GM19467 (cell line): ENCODE results near the gene RHOT1.
"Not testable (repeated sequence)": the region's sequence is repeated elsewhere in the genome, so short reads cannot be mapped to it uniquely, and the experiment has no call there.

Experiments used
- ATAC-seq: cut with Tn5 transposase; IDR thresholded peaks from one replicate; pipeline ENCODE4 v1.9.1; 2021; ENCODE audit warnings: mild to moderate bottlenecking, moderate library complexity; ENCODE audit not compliant: unreplicated experiment

RHOT1 gene

GRCh38 chr17:32158870-32159585 lies 16.7 kb downstream of the RHOT1 start:
- ATAC-seq: no peak

GRCh38 chr17:32159586-32160438 lies 17.5 kb downstream of the RHOT1 start:
- no peak for ATAC-seq

- ATAC-seq: no peak
These were observed 18.2 kb downstream of the RHOT1 start for GRCh38 chr17:32160526-32160925.

DNA sequence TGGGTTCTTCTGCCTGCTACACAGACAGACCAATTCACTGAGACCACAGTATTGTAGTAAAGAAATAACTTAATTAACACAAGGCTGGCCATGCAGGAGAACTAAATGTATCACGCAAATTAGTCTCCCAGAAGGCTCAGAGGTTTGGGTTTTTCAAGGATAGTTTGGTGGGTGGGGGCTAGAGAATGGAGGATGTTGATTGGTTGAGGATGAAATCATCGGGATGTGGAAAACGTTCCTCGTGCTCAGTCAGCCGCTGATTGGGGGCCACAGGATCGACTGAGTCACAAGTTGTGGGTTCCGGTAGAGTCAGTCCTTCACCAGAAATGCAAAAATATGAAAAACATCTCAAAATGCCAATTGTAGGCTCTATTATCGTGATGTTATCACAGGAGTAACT lies 18.7 kb downstream of the RHOT1 start:
- no peak for ATAC-seq

DNA sequence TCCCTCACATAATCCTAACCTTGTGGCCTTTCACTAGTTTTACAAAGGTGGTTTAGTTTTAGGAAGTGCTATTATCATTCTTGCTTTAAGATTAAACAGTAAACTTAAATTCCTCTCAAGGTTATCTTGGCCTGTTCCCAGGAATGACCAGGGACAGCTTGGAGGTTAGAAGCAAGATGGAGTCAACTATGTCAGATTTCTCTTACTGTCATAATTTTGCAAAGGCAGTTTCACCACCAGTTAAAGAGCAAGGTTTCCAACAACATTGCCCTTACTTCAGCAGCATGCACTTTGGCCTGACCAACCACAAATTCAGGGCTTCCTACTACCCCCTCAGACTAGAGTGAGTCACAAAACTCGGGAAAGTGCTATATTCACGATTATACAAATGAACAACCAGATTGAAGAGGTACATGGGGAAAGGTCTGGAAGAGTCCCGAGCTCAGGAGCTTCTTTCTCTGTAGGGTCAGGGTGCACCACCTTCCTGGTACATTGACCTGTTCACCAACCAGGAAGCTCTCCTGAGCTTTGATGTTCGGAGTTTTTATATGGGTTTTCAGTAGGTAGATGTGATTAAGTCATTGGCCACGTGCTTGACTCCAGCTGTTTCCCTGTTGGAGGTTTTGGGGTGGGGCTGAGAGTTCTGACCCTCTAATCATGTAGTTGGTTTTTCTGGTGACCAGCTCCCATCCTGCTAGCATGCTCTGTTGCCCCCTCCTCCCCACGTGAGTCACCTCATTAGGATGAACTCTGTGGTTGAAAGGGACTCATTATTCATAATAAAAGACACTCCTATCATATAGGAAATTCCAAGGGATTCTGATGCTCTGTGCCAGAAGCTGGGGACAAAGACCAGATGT lies 19.4 kb downstream of the RHOT1 start:
- ATAC-seq: no peak

DNA sequence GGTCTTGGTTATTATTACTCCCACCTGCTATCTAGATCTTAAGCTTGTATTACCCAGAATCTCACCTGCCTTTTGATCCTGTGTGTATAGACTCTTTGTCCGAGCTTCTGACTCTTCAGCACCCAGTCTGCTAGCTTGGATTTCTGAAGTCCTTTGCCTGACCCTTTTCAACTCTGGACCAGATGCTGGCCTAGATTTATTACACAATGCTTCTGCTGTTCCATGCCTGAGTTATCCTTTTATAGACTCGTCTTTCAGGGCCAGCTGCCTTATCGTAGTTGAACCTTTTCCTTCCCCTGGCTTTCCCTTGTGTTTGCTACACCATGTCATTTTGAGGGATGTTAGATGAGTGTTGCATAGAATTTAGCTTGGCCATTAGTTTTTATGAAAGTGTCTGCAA lies 32.6 kb downstream of the RHOT1 start:
- ATAC-seq: no peak

- not testable (repeated sequence) for ATAC-seq
These were observed 36.4 kb downstream of the RHOT1 start for GRCh38 chr17:32178679-32179078.

DNA sequence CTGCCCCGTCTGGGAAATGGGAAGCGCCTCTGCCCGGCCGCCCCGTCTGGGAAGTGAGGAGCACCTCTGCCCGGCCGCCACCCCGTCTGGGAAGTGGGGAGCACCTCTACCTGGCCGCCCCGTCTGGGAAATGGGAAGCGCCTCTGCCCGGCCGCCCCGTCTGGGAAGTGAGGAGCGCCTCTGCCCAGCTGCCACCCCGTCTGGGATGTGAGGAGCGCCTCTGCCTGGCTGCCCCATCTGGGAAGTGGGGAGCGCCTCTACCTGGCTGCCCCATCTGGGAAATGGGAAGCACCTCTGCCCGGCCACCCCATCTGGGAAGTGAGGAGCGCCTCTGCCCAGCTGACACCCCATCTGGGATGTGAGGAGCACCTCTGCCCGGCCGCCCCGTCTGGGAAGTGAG lies 36.8 kb downstream of the RHOT1 start:
- ATAC-seq: not testable (repeated sequence)

DNA sequence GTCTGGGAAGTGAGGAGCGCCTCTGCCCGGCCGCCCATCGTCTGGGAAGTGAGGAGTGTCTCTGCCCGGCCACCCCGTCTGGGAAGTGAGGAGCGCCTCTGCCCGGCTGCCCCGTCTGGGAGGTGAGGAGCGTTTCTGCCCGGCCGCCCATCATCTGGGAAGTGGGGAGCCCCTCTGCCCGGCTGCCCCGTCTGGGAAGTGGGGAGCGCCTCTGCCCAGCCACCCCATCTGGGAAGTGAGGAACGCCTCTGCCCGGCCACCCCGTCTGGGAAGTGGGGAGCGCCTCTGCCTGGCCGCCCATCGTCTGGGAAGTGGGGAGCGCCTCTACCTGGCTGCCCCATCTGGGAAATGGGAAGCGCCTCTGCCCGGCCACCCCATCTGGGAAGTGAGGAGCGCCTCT lies 37.2 kb downstream of the RHOT1 start:
- not testable (repeated sequence) for ATAC-seq

- ATAC-seq: not testable (repeated sequence)
These were observed 38.0 kb downstream of the RHOT1 start for GRCh38 chr17:32180262-32180661.

- ATAC-seq: no peak
These were observed 43.6 kb downstream of the RHOT1 start for GRCh38 chr17:32185875-32186274.

DNA sequence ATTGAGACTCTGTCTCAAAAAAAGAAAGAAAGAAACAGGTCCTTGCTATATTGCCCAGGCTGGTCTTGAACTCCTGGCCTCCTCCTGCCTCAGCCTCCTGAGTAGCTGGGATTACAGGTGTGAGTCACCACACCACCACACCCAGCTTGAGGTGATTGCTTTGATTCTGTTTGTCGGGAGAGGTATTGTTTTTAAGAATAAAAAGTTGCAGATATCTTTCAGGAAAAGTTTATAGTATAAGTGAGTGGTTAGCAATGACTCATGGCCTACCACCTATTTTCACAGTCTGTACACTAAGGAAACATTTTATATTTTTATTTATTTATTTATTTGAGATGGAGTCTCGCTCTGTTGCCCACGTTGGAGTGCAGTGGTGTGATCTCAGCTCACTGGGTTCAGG lies 45.0 kb downstream of the RHOT1 start:
- no peak for ATAC-seq

DNA sequence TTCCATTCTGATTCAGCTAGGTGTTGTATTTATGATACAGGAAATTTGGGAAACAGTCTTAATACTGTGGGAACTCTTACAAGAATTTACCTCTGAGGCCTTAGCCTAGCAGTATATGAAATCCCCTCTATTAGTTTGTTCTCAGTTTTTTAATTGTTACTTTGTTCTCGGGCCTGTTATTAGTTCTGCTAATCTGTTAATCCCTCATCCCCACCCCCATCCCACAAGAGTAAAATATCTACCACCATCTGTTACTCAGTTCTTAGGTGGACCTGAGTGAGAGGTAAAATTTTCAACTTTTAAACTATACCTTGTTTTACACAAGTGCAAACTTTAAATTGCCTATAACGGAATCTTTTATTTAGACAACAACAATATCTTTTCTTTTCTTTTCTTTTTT lies 47.0 kb downstream of the RHOT1 start:
- ATAC-seq: no peak

- ATAC-seq: no peak
These were observed 49.0 kb downstream of the RHOT1 start for GRCh38 chr17:32191306-32191705.

DNA sequence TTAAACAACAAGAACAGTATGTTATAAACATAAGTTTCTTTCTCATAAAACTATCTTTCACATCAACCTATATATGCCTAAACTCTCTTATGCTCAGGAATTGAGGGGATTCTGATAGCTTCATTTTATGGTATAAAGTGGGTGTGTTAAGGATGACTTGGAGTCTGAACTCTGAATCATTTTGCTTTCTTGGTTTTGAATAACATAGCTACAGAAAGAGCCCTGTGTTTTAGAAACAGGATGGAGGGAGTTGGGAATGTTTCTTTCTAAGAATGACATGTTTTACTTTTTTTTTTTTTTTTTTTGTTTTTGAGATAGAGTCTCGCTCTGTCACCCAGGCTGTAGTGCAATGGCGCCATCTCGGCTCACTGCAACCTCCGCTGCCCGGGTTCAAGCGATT lies 50.1 kb downstream of the RHOT1 start:
- no peak for ATAC-seq

DNA sequence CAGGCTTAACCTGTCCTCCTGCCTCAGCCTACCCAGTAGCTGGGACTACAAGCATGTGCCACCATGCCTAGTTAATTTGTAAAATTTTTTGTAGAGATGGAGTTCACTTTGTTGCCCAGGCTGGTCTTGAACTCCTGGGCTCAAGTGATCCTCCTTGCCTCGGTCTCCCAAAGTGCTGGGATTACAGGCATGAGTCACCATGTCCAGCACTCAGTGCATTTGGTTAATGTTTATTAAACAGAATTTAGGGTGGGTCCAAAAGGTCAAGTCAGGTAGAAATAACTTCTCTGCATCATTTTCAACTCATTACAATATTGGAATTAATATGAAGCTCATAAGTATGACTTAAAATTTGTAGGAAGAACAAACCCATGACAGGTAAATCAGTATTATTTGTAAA lies 55.7 kb downstream of the RHOT1 start:
- no peak for ATAC-seq

- ATAC-seq: no peak
These were observed 64.6 kb downstream of the RHOT1 start for GRCh38 chr17:32206861-32207260.

DNA sequence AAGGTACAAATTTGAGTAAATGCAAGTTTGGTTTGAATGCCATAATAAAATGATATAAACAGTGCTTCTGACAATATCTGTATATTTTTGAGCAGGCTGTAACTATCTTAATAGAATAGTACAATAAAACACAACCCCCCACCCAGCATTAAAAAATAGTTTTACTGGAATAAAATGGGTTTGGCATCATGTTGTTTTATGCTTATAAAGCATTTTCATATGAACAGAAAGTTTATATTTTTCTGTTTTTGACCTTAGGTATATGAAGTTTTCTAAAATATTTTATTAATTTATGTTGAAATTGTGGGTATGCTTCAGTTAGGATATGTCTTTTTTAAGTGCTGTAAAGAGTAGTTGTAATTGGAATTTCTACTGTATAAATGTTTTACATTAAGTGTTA lies 66.1 kb downstream of the RHOT1 start:
- no peak for ATAC-seq

DNA sequence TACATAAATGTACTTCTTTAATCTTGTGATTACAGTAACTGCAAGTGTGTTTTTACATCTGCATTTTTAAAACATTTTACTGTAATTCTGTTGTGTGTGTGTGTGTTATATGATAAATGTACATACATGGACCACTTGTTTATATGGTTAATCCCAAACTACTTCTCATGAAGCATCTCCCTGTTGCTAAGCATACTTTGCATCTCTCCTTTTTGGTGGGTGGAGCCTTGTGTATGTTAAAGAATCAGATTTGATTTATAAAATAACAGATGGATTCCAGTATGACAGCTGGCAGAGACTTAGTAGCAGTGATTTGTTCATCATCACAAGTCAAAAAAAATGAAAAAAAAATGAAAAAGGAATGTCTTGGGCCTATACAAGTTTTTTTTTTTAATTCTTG lies 67.3 kb downstream of the RHOT1 start:
- ATAC-seq: no peak

GRCh38 chr17:32211671-32212070 lies 69.4 kb downstream of the RHOT1 start:
- no peak for ATAC-seq

GRCh38 chr17:32215696-32216095 lies 73.4 kb downstream of the RHOT1 start:
- ATAC-seq: no peak
